Mammary epithelial cell (primary cell): ENCODE data around the gene PIK3C2B.

Experiments used
- CTCF ChIP-seq, 2 donors: IDR thresholded peaks in 1 of 2; conservative IDR thresholded peaks in 1 of 2; 2 replicates each; pipeline ENCODE4 v1.5.1; 2011 to 2012; ENCODE audit warnings: inconsistent platforms in 2 of 2, low read length in 2 of 2, mild to moderate bottlenecking in 2 of 2, control low read depth in 1 of 2, low read depth in 1 of 2; ENCODE audit not compliant: insufficient read depth in 1 of 2; ENCODE audit errors: extremely low read depth in 1 of 2
- EZH2 ChIP-seq: IDR thresholded peaks from 2 replicates; pipeline ENCODE4 v1.6.1; 2012; ENCODE audit warnings: low read length, inconsistent platforms, borderline replicate concordance

DNA sequence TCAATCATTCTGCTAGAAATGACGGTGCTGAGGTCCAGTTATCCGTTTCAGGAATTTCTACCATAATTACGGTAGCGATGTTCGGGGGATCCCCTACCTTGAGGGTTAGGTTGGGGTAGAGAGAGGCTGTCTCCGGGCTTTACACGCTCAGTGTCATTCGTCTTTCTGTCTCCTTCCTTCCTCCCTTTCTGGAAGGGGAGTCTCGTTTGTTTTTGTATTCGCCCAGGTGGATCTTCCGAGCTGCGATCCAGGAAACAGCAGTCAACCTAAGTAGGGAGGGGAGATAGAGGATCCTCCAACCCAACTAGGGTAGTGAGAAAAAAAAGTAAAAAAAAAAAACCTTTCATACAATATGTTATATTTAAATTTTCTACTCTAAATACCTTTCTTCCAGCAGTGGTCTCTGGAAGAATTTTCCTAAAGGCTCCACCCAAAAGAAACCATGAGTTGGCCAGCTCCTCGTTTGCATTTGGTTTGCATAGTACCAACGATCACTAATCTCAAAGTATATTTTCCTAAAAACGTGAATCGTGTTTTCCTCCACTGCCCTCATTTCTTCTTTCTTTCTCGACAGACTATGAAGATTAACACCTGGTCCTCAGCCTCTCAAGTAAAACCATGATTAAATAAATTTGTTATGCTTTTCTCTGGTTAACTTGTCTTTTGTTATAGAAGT, 611 bp upstream of the PIK3C2B start:
- no peak for TF ChIP-seq CTCF (conservative IDR thresholded peaks at IDR 0.05 in 1 of 2, IDR thresholded peaks at IDR 0.05 in 1 of 2; ENCODE audit: extremely low read depth in 1 of 2, insufficient read depth in 1 of 2, low read depth in 1 of 2, low read length in 2 of 2)
- no peak for TF ChIP-seq EZH2
